ENCODE measurements around the gene WNT3A.
A peak's percentile ranks its signal among the peaks of the same experiment; 100 is the strongest.

Gene WNT3A

DNA sequence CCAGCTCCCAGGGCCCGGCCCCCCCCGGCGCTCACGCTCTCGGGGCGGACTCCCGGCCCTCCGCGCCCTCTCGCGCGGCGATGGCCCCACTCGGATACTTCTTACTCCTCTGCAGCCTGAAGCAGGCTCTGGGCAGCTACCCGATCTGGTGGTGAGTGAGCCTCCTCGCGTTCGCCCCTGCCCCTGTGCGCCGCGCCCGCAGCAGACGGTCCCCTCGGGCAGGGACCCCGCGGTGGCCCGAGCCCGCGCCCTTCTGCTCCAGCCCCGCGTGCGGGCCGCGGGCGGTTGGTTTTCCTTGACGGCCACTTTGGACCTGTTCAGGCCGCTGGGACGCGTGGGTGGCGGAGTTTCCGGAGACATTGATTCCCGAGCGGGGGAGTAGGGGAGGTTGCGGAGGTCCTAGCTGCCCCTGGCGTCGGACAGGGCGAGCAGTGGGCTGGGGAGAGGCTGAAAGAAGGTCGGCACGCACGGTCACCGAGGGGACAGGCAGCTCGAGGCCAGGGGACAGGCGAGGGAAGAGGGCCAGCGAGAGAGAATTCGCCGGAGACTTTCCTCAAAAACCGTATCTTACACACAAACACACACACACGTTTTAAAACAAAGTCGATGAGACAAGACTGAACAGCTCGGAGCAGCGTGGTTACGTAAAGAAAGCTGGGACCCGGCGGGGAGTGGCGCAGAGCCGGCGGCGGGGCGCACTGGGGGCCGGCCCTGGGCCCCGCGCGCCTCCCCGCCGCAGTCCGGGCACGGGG lies 427 bp downstream of the WNT3A start:
- H2AFZ ChIP-seq (ENCODE audit: low read depth, low read length): no peak overlapping the region
- H4K20me1 ChIP-seq (ENCODE audit: insufficient read depth, low read length): no peaks in the 10 kb centered on the region
- no peak overlapping the region for H3K4me2 ChIP-seq (ENCODE audit: low read length)
- no peaks in the 10 kb centered on the region for H3K36me3 ChIP-seq (replicated peaks; ENCODE audit: low read depth, low read length)
- peaks cover 9% of the 10 kb centered on the region; the same call in 1 of the 2 replicates for H3K4me1 ChIP-seq (ENCODE audit: low read length)
- no peaks in the 10 kb centered on the region for H3K79me2 ChIP-seq (ENCODE audit: low read length)
- TF ChIP-seq CTCF (IDR thresholded peaks at IDR 0.05; ENCODE audit: low read depth, low read length): no peak
- no peak overlapping the region for H3K4me3 ChIP-seq (ENCODE audit: low read length)
- no peaks in the 10 kb centered on the region for H3K9me3 ChIP-seq (ENCODE audit: insufficient read depth, low read length)
- no peaks in the 10 kb centered on the region for H3K27me3 ChIP-seq (ENCODE audit: low read depth, low read length)
- H3K27ac ChIP-seq (ENCODE audit: low read length): no peak overlapping the region
- no peak overlapping the region for H3K9ac ChIP-seq (ENCODE audit: low read length)

DNA sequence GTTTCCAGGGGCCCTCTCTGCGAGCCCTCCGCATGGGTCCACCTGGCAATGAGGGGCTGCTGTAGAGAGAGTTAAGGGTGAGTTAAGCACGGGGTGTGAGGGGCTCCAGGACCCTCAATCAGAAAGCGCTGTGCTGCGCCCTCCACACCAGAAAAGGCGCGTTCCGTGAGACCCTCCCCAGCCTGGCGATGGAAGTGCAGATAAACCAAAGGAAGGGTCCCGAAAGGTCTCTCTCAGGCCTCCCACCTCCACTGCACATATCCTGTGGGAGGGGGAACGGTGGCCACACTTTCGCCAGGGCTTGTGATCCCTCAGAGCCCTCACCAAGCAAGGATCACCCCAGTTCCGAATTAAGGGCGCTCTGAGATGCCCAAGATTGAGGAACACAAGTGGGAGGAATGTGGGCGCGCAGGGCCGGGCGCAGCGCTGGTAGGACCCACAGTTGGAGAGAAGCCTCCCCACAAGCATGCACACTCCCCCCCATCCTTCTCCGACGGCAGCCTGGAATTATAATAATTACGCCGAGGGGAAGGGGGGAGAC lies 1.1 kb downstream of the WNT3A start:
- peaks cover 9% of the 10 kb centered on the region; the same call in 1 of the 2 replicates for H3K4me1 ChIP-seq (ENCODE audit: low read length)
- no peak overlapping the region for H3K4me2 ChIP-seq (ENCODE audit: low read length)

GRCh38 chr1:228008391-228009115 lies 1.8 kb downstream of the WNT3A start:
- no peaks in the 10 kb centered on the region for H3K9me3 ChIP-seq (ENCODE audit: insufficient read depth, low read length)
- no peaks in the 10 kb centered on the region for H4K20me1 ChIP-seq (ENCODE audit: insufficient read depth, low read length)
- peak overlapping the region; percentile 63; the same call in 1 of the 2 replicates for H3K4me3 ChIP-seq (ENCODE audit: low read length)
- peaks cover 9% of the 10 kb centered on the region; the same call in 1 of the 2 replicates for H3K4me1 ChIP-seq (ENCODE audit: low read length)
- H3K9ac ChIP-seq (ENCODE audit: low read length): no peak overlapping the region
- no peaks in the 10 kb centered on the region for H3K27me3 ChIP-seq (ENCODE audit: low read depth, low read length)
- no peaks in the 10 kb centered on the region for H3K79me2 ChIP-seq (ENCODE audit: low read length)
- no peaks in the 10 kb centered on the region for H3K36me3 ChIP-seq (replicated peaks; ENCODE audit: low read depth, low read length)
- H3K4me2 ChIP-seq (ENCODE audit: low read length): peak overlapping the region; percentile 47
- no peak overlapping the region for H3K27ac ChIP-seq (ENCODE audit: low read length)
- peak overlapping the region; percentile 82; the same call in 1 of the 2 replicates for H2AFZ ChIP-seq (ENCODE audit: low read depth, low read length)
- TF ChIP-seq CTCF (IDR thresholded peaks at IDR 0.05; ENCODE audit: low read depth, low read length) (no peak), EZH2phosphoT487 (IDR thresholded peaks at IDR 0.05; ENCODE audit: low read depth) (no peak)

More for the DNA sequence above, 1.1 kb downstream of the WNT3A start:
- H3K9me3 ChIP-seq (ENCODE audit: insufficient read depth, low read length): no peaks in the 10 kb centered on the region
- no peaks in the 10 kb centered on the region for H4K20me1 ChIP-seq (ENCODE audit: insufficient read depth, low read length)
- no peaks in the 10 kb centered on the region for H3K27me3 ChIP-seq (ENCODE audit: low read depth, low read length)
- no peak overlapping the region for H3K27ac ChIP-seq (ENCODE audit: low read length)
- TF ChIP-seq CTCF (IDR thresholded peaks at IDR 0.05; ENCODE audit: low read depth, low read length) (no peak), EZH2phosphoT487 (IDR thresholded peaks at IDR 0.05; ENCODE audit: low read depth) (no peak)
- H2AFZ ChIP-seq (ENCODE audit: low read depth, low read length): no peak overlapping the region
- H3K9ac ChIP-seq (ENCODE audit: low read length): no peak overlapping the region
- H3K4me3 ChIP-seq (ENCODE audit: low read length): no peak overlapping the region
- no peaks in the 10 kb centered on the region for H3K36me3 ChIP-seq (replicated peaks; ENCODE audit: low read depth, low read length)
- H3K79me2 ChIP-seq (ENCODE audit: low read length): no peaks in the 10 kb centered on the region
